ENCODE results near the gene TCERG1L.

- TF ChIP-seq POLR2A (IDR thresholded peaks at IDR 0.05) (no peak), CTCF (IDR thresholded peaks at IDR 0.05 in 8 of 11, conservative IDR thresholded peaks at IDR 0.05 in 3 of 11) (peak in 2 of 11 experiments; percentile 13 to 16)
These were observed 155.7 kb downstream of the TCERG1L start for GRCh38 chr10:131155876-131156230.
